Measurements from ENCODE around the gene DDX54.

DNA sequence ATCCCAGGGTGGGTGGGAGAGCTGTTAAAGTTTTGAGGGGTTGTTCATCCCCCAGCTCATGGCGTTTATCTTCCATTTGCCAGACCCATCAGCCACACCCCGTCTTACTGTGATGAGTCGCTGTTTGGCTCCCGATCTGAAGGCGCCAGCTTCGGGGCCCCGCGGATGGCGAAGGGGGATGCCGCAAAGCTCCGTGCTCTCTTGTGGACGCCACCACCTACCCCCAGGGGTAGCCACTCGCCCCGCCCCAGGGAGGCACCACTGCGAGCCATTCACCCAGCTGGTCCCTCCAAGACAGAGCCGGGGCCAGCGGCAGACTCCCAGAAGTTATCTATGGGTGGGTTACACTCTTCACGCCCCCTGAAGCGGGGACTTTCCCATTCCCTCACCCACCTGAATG lies 5.9 kb upstream of the DDX54 start:
- TF ChIP-seq POLR2A (IDR thresholded peaks at IDR 0.05): no peak
- TF ChIP-seq, protein P1, sequence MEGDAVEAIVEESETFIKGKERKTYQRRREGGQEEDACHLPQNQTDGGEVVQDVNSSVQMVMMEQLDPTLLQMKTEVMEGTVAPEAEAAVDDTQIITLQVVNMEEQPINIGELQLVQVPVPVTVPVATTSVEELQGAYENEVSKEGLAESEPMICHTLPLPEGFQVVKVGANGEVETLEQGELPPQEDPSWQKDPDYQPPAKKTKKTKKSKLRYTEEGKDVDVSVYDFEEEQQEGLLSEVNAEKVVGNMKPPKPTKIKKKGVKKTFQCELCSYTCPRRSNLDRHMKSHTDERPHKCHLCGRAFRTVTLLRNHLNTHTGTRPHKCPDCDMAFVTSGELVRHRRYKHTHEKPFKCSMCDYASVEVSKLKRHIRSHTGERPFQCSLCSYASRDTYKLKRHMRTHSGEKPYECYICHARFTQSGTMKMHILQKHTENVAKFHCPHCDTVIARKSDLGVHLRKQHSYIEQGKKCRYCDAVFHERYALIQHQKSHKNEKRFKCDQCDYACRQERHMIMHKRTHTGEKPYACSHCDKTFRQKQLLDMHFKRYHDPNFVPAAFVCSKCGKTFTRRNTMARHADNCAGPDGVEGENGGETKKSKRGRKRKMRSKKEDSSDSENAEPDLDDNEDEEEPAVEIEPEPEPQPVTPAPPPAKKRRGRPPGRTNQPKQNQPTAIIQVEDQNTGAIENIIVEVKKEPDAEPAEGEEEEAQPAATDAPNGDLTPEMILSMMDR (IDR thresholded peaks at IDR 0.05): no peak

Data from sigmoid colon (tissue), 3 donors.